Kidney (tissue), 14 donors: ENCODE measurements around the gene HSD11B2. TPM values are rescaled to one million over a fixed set of nuclear protein-coding genes. Genes with fewer than 3 reads are reported as not detected.
A peak's percentile ranks its signal among the peaks of the same experiment; 100 is the strongest.

Experiments used
- DNase-seq, 5 donors: peaks; one replicate each; pipeline ENCODE4 v3.0.0-alpha.2; 2013 to 2020
- FAIRE-seq: peaks from 2 replicates; lab custom pipeline; 2012; peaks lifted over from hg19 to GRCh38; lab: Jason Lieb, UNC
- H3K27ac ChIP-seq, 2 donors: one replicate each; pipeline ENCODE4 v1.7.0; 2013; ENCODE audit warnings: low read depth in 2 of 2, low read length in 2 of 2, inconsistent platforms in 1 of 2
- H3K27me3 ChIP-seq: one replicate; pipeline ENCODE4 v1.7.1; 2013; ENCODE audit warnings: low read length, inconsistent platforms; ENCODE audit not compliant: control insufficient read depth, insufficient read depth
- H3K36me3 ChIP-seq, 3 donors: one replicate each; pipeline versions ENCODE4 v1.7.0 to v1.7.1; 2013; ENCODE audit warnings: low read length in 3 of 3, control low read depth in 1 of 3, inconsistent platforms in 1 of 3; ENCODE audit not compliant: insufficient read depth in 3 of 3, control insufficient read depth in 2 of 3
- H3K4me1 ChIP-seq, 3 donors: one replicate each; pipeline versions ENCODE4 v1.7.0 to v1.7.1; 2013; ENCODE audit warnings: low read length in 3 of 3, inconsistent platforms in 1 of 3, low read depth in 1 of 3; ENCODE audit not compliant: control insufficient read depth in 2 of 3, insufficient read depth in 2 of 3
- H3K4me3 ChIP-seq, 3 donors: one replicate each; pipeline versions ENCODE4 v1.7.0 to v1.8.1; 2013; ENCODE audit warnings: low read length in 3 of 3, control low read depth in 1 of 3, inconsistent platforms in 1 of 3
- H3K9ac ChIP-seq, 3 donors: one replicate each; pipeline versions ENCODE4 v1.7.0 to v1.7.1; 2013; ENCODE audit warnings: low read length in 3 of 3, control low read depth in 1 of 3, inconsistent platforms in 1 of 3
- H3K9me3 ChIP-seq, 3 donors: one replicate each; pipeline versions ENCODE4 v1.7.0 to v1.7.1; 2013; ENCODE audit warnings: low read length in 3 of 3, control low read depth in 1 of 3, inconsistent platforms in 1 of 3; ENCODE audit not compliant: control insufficient read depth in 2 of 3, insufficient read depth in 1 of 3
- CTCF ChIP-seq: IDR thresholded peaks from 3 replicates; pipeline ENCODE4 v1.5.1; 2012; ENCODE audit warnings: mild to moderate bottlenecking, moderate library complexity, borderline replicate concordance; ENCODE audit not compliant: insufficient read depth; ENCODE audit errors: extremely low read depth
- intact Hi-C: fragments of 100-400 bp; cut with DNase I; formaldehyde crosslinking; loops from one replicate; pipeline ENCODE4 v1.11.1; 2022
- polyA plus RNA-seq: library from polyadenylated mRNA; stranded (reverse); fragments of 350-450 nt; fragmentation: Illumina TruSeq; extraction: RNeasy Lipid Tissue Mini Kit (QIAGEN cat#74804); gene quantifications from one replicate; pipeline ENCODE4 v1.2.3, GENCODE V29; 2014; ENCODE audit warnings: low read depth, low replicate concordance; ENCODE audit not compliant: insufficient read depth
- total RNA-seq: library from RNA; stranded (reverse); fragmentation: NEBNext Ultra II Directional; extraction: Animal tissue kit (Norgen Biotek cat#: 25700); gene quantifications from one replicate; pipeline ENCODE4 v1.2.1, GENCODE V29; 2021
- donor health status: control.
- donor health status: control.
- donor health status: control.
- donor health status: control.
- donor health status: control.
- donor health status: DM: yes; HTN: yes; CAD: no.
- donor health status: Normal renal cell carcinoma (clear cell type).

The HSD11B2 gene
- total and polyA plus RNA-seq, 2 donors from 2014 or later: 139 to 1,022 TPM

GRCh38 chr16:67393111-67393787, 37.7 kb upstream of the HSD11B2 start, which contains the start of gene TPPP3:
TSS of gene TPPP3 (minus strand) at chr16:67393498. CDS start at chr16:67391111, 2,387 bp downstream.
- Histone ChIP-seq H3K27ac (peak within 1 kb of the TSS; percentile 57 to 80), H3K9ac (peak within 1 kb of the TSS in 2 of 3 donors; percentile 65 to 67), H3K4me1 (peaks cover 0 to 32% (median 0%) of the 10 kb centered on the region in 3 donors), H3K4me3 (peak within 1 kb of the TSS; percentile 12 to 55 (median 24)), H3K27me3 (no peaks in the 10 kb centered on the region), H3K36me3 (no peaks in the 10 kb centered on the region), H3K9me3 (no peaks in the 10 kb centered on the region)
- peak; percentile 31 for TF ChIP-seq CTCF
- FAIRE-seq (no peak), DNase-seq (peak; percentile 91 to 97 (median 95))
- intact Hi-C loops: no loop called here

GRCh38 chr16:67393788-67394154, 37.1 kb upstream of the HSD11B2 start:
- Histone ChIP-seq H3K4me3 (peak overlapping the region in 1 of 3 donors; percentile 40), H3K36me3 (no peaks in the 10 kb centered on the region), H3K4me1 (peaks cover 0 to 32% (median 0%) of the 10 kb centered on the region in 3 donors), H3K9ac (peak overlapping the region in 1 of 3 donors; percentile 42), H3K27me3 (no peaks in the 10 kb centered on the region), H3K27ac (peak overlapping the region; percentile 25 to 80), H3K9me3 (no peaks in the 10 kb centered on the region)
- intact Hi-C loops: no loop called here
- DNase-seq: no peak
- FAIRE-seq: no peak
- TF ChIP-seq CTCF: no peak

GRCh38 chr16:67394155-67395104, 36.5 kb upstream of the HSD11B2 start:
- peak overlapping the region in 1 of 3 donors; percentile 40 for H3K4me3 ChIP-seq
- DNase-seq (peak; percentile 56 to 80 (median 72)), FAIRE-seq (no peak)
- H3K36me3 ChIP-seq: no peaks in the 10 kb centered on the region
- intact Hi-C loops: no loop called here
- TF ChIP-seq CTCF: no peak
- H3K9me3 ChIP-seq: no peaks in the 10 kb centered on the region
- H3K27me3 ChIP-seq: no peaks in the 10 kb centered on the region
- peak overlapping the region in 1 of 3 donors; percentile 42 for H3K9ac ChIP-seq
- peak overlapping the region in 1 of 2 donors; percentile 25 for H3K27ac ChIP-seq
- peaks cover 0 to 36% (median 0%) of the 10 kb centered on the region in 3 donors for H3K4me1 ChIP-seq
